IMR-90 (cell line): ENCODE results near the gene RUNX2. TPM values are rescaled to one million over a fixed set of nuclear protein-coding genes. Genes with fewer than 3 reads are reported as not detected.

Experiments
- ATAC-seq: fragments of 200-7000 bp; cut with Tn5 transposase; 2 replicates; pipeline ENCODE4 v1.9.1; 2020; ENCODE audit warnings: low read depth, mild to moderate bottlenecking, moderate library complexity
- BruUV-seq: library from RNA; stranded (reverse); fragments of 400-500 nt; replicated peaks from 2 replicates; lab custom pipeline; 2021; lab: Mats Ljungman, UMichigan
- CTCF ChIA-PET: fragments of 300-600 bp; formaldehyde crosslinking; extraction: SDS; loops from one replicate; lab custom pipeline; 2021; ENCODE audit warnings: antibody characterized with exemption; lab: Yijun Ruan, JAX
- POLR2A ChIA-PET: fragments of 300-600 bp; sonication (Branson Sonifier 250); formaldehyde crosslinking; loops from one replicate; lab custom pipeline; 2022; ENCODE audit warnings: antibody characterized with exemption; ENCODE audit not compliant: unreplicated experiment; lab: Charles Lee
- DNase-seq: peaks from one replicate; pipeline ENCODE4 v3.0.0; 2013
- H2AFZ ChIP-seq: replicated peaks from 2 replicates; pipeline ENCODE3; 2013; ENCODE audit warnings: low read length, mild to moderate bottlenecking; ENCODE audit not compliant: poor library complexity
- H2AK5ac ChIP-seq: 2 replicates; pipeline ENCODE4 v1.6.1; 2013; ENCODE audit warnings: low read depth, low read length, inconsistent platforms
- H2AK9ac ChIP-seq: replicated peaks from 2 replicates; pipeline ENCODE3; 2013; ENCODE audit warnings: mild to moderate bottlenecking, low read depth, low read length, moderate library complexity; ENCODE audit not compliant: poor library complexity
- H2BK120ac ChIP-seq: 2 replicates; pipeline ENCODE4 v1.6.1; 2013; ENCODE audit warnings: low read depth, low read length, inconsistent platforms
- H2BK15ac ChIP-seq: 3 replicates; pipeline ENCODE4 v1.6.1; 2013; ENCODE audit warnings: low read depth, low read length, inconsistent platforms
- H2BK20ac ChIP-seq: 2 replicates; pipeline ENCODE4 v1.6.1; 2013; ENCODE audit warnings: low read depth, mild to moderate bottlenecking, inconsistent platforms, low read length, moderate library complexity
- H2BK5ac ChIP-seq: 2 replicates; pipeline ENCODE4 v1.6.1; 2013; ENCODE audit warnings: mild to moderate bottlenecking, low read depth, low read length, inconsistent platforms; ENCODE audit not compliant: poor library complexity, severe bottlenecking
- H3K14ac ChIP-seq: replicated peaks from 2 replicates; pipeline ENCODE4 v1.6.1; 2013; ENCODE audit warnings: low read depth, low read length, inconsistent platforms
- H3K18ac ChIP-seq: 2 replicates; pipeline ENCODE4 v1.6.1; 2013; ENCODE audit warnings: low read depth, low read length, control low read depth
- H3K23ac ChIP-seq: 2 replicates; pipeline ENCODE4 v1.6.1; 2013; ENCODE audit warnings: low read depth, low read length, inconsistent platforms
- H3K27ac ChIP-seq: 2 replicates; pipeline ENCODE4 v1.5.1; 2013; ENCODE audit warnings: mild to moderate bottlenecking, control low read depth, low read length; ENCODE audit not compliant: insufficient read depth
- H3K27me3 ChIP-seq: 2 replicates; pipeline ENCODE4 v1.6.1; 2013; ENCODE audit warnings: low read length; ENCODE audit not compliant: control insufficient read depth, insufficient read depth
- H3K36me3 ChIP-seq: 2 replicates; pipeline ENCODE4 v1.6.1; 2013; ENCODE audit warnings: low read length, mixed read lengths; ENCODE audit not compliant: control insufficient read depth, insufficient read depth
- H3K4ac ChIP-seq: 2 replicates; pipeline ENCODE4 v1.6.1; 2013; ENCODE audit warnings: low read depth, low read length, inconsistent platforms
- H3K4me1 ChIP-seq: 2 replicates; pipeline ENCODE4 v1.6.1; 2013; ENCODE audit warnings: low read length, mixed read lengths; ENCODE audit not compliant: control insufficient read depth, insufficient read depth
- H3K4me2 ChIP-seq: 2 replicates; pipeline ENCODE4 v1.6.1; 2013; ENCODE audit warnings: low read depth, mild to moderate bottlenecking, control low read depth, low read length, moderate library complexity
- H3K4me3 ChIP-seq: 2 replicates; pipeline ENCODE4 v1.5.1; 2013; ENCODE audit warnings: low read depth, mild to moderate bottlenecking, control low read depth, low read length, moderate library complexity; ENCODE audit not compliant: insufficient read depth
- H3K56ac ChIP-seq: 2 replicates; pipeline ENCODE4 v1.6.1; 2013; ENCODE audit warnings: low read length, inconsistent platforms; ENCODE audit not compliant: insufficient read depth; ENCODE audit errors: extremely low read depth
- H3K79me1 ChIP-seq, 2 experiments: 2 replicates each; pipeline ENCODE4 v1.6.1; 2013; ENCODE audit warnings: low read length in 2 of 2, inconsistent platforms in 1 of 2, low read depth in 1 of 2
- H3K9ac ChIP-seq: 2 replicates; pipeline ENCODE4 v1.6.1; 2013; ENCODE audit warnings: low read depth, low read length, control low read depth
- H3K9me1 ChIP-seq: 2 replicates; pipeline ENCODE4 v1.6.1; 2013; ENCODE audit warnings: low read length, inconsistent platforms; ENCODE audit not compliant: insufficient read depth
- H3K9me3 ChIP-seq: 2 replicates; pipeline ENCODE4 v1.6.1; 2013; ENCODE audit warnings: low read length; ENCODE audit not compliant: control insufficient read depth, insufficient read depth
- H4K20me1 ChIP-seq: 2 replicates; pipeline ENCODE4 v1.6.1; 2013; ENCODE audit warnings: low read length, inconsistent platforms; ENCODE audit not compliant: insufficient read depth
- H4K5ac ChIP-seq: 2 replicates; pipeline ENCODE4 v1.6.1; 2013; ENCODE audit warnings: mild to moderate bottlenecking, low read depth, low read length, control low read depth
- H4K8ac ChIP-seq, 2 experiments: 2 replicates each; pipeline ENCODE4 v1.6.1; 2013; ENCODE audit warnings: low read depth in 2 of 2, low read length in 2 of 2, control low read depth in 1 of 2, inconsistent platforms in 1 of 2
- H4K91ac ChIP-seq: 2 replicates; pipeline ENCODE4 v1.6.1; 2013; ENCODE audit warnings: low read depth, low read length, inconsistent platforms; ENCODE audit not compliant: insufficient read depth
- BHLHE40 ChIP-seq: fragments of 150-350 bp; IDR thresholded peaks from 2 replicates; pipeline ENCODE4 v1.6.1; 2016; ENCODE audit warnings: mild to moderate bottlenecking, low read depth, low read length
- WGBS, 2 experiments: methylation state at CpG; one replicate each; pipeline versions ENCODE4 v1.1.5 to v1.1.7; 2013; ENCODE audit warnings: missing lambda C conversion rate in 2 of 2; ENCODE audit not compliant: insufficient read length in 1 of 2; ENCODE audit errors: extremely low coverage in 2 of 2; 5-methylcytosine and 5-hydroxymethylcytosine counted together
- dilution Hi-C: fragments of 300-500 bp; cut with HindIII; formaldehyde crosslinking; loops from one replicate; pipeline ENCODE4 v1.14.3; 2018; ENCODE audit warnings: low sequenced_read_pairs; ENCODE audit not compliant: unreplicated experiment
- in situ Hi-C: fragments of 300-500 bp; cut with MboI; formaldehyde crosslinking; loops from 3 replicates; pipeline ENCODE4 v1.14.3; 2019; ENCODE audit warnings: low sequenced_read_pairs, inconsistent platforms, mixed read lengths
- intact Hi-C: fragments of 100-400 bp; cut with micrococcal nuclease; formaldehyde crosslinking; loops from 2 replicates; pipeline ENCODE4 v1.10.0; 2022
- polyA plus RNA-seq, 3 experiments: library from polyadenylated mRNA; depleted of rRNA; stranded (reverse); fragments of >200 nt; gene quantifications; 2 replicates each; pipeline ENCODE4 v1.2.3, GENCODE V29; 2012; ENCODE audit warnings: low replicate concordance in 1 of 3
- total RNA-seq: library from RNA; depleted of rRNA; stranded (reverse); fragments of >200 nt; gene quantifications from 2 replicates; pipeline ENCODE4 v1.2.3, GENCODE V29; 2012

Gene RUNX2
- total and polyA plus RNA-seq, 2 of the 4 experiments (the other 2 are of a cell fraction), result 2.3 to 4.7 TPM

GRCh38 chr6:45709781-45710220, 381.7 kb downstream of the RUNX2 start:
- H3K4me2 ChIP-seq, result no peak overlapping the region
- H4K8ac ChIP-seq, result no peak overlapping the region
- ChIA-PET CTCF (no interaction called here), POLR2A (no interaction called here)
- no peak overlapping the region for H2BK20ac ChIP-seq
- H4K91ac ChIP-seq, result no peak overlapping the region
- dilution Hi-C loops (no loop called here), intact Hi-C loops (loop anchor here (5.0 to 10.0 kb wide), 4 partner anchors 152 to 625 kb away; no protein-coding TSS in a partner anchor), in situ Hi-C loops (loop anchor here (5.0 to 25.0 kb wide), 4 partner anchors 288 to 1222 kb away; no protein-coding TSS in a partner anchor)
- no peaks in the 10 kb centered on the region for H4K20me1 ChIP-seq
- H3K79me1 ChIP-seq, result no peaks in the 10 kb centered on the region
- no peak overlapping the region for H3K4ac ChIP-seq
- no TSS peak for BruUV-seq
- no peak overlapping the region for H3K27ac ChIP-seq
- no peak overlapping the region for H2BK5ac ChIP-seq
- no peak for TF ChIP-seq BHLHE40
- no peak overlapping the region for H4K5ac ChIP-seq
- no peaks in the 10 kb centered on the region for H3K36me3 ChIP-seq
- peaks cover 11% of the 10 kb centered on the region for H3K9me1 ChIP-seq
- H3K4me3 ChIP-seq, result no peak overlapping the region
- H3K23ac ChIP-seq, result no peak overlapping the region
- H2BK15ac ChIP-seq, result no peak overlapping the region
- no peak overlapping the region for H3K9ac ChIP-seq
- no peak overlapping the region for H2AK9ac ChIP-seq
- H2AK5ac ChIP-seq, result no peak overlapping the region
- no peak overlapping the region for H3K56ac ChIP-seq
- H2BK120ac ChIP-seq, result no peak overlapping the region
- no peak for ATAC-seq
- no peak overlapping the region for H3K14ac ChIP-seq
- no peak overlapping the region for H3K18ac ChIP-seq
- H3K9me3 ChIP-seq, result no peaks in the 10 kb centered on the region
- no peaks in the 10 kb centered on the region for H3K27me3 ChIP-seq
- no CpG with 5 or more reads among the region's 6 CpGs for WGBS, 2 experiments
- DNase-seq, result no peak
- H2AFZ ChIP-seq, result no peak overlapping the region
- peaks cover 13% of the 10 kb centered on the region for H3K4me1 ChIP-seq
